Mesendoderm (in vitro differentiated cells): ENCODE data around the gene SASH1.

Experiments
- DNase-seq: peaks from one replicate; pipeline ENCODE4 v3.0.0; 2013
- H2AK5ac ChIP-seq: 2 replicates; pipeline ENCODE4 v1.6.1; 2013; ENCODE audit warnings: low read length, inconsistent platforms
- H2BK120ac ChIP-seq: 2 replicates; pipeline ENCODE4 v1.6.1; 2013; ENCODE audit warnings: low read depth, mild to moderate bottlenecking, low read length, moderate library complexity, mixed read lengths
- H2BK15ac ChIP-seq: replicated peaks from 2 replicates; pipeline ENCODE4 v1.6.1; 2013; ENCODE audit warnings: low read depth, mild to moderate bottlenecking, moderate library complexity
- H2BK5ac ChIP-seq: 2 replicates; pipeline ENCODE4 v1.6.1; 2013; ENCODE audit warnings: low read length, inconsistent platforms
- H3K18ac ChIP-seq: 2 replicates; pipeline ENCODE4 v1.6.1; 2013; ENCODE audit warnings: mild to moderate bottlenecking, low read length, mixed read lengths
- H3K23ac ChIP-seq: one replicate; pipeline ENCODE4 v1.6.1; 2013; ENCODE audit warnings: low read length
- H3K27ac ChIP-seq: 2 replicates; pipeline ENCODE4 v1.5.1; 2013; ENCODE audit warnings: low read depth, mild to moderate bottlenecking, inconsistent platforms, low read length, moderate library complexity
- H3K27me3 ChIP-seq: 2 replicates; pipeline ENCODE4 v1.6.1; 2013; ENCODE audit warnings: low read length, control low read depth, mild to moderate bottlenecking, inconsistent platforms; ENCODE audit not compliant: insufficient read depth, poor library complexity
- H3K36me3 ChIP-seq: 2 replicates; pipeline ENCODE4 v1.6.1; 2013; ENCODE audit warnings: low read length, inconsistent platforms; ENCODE audit not compliant: control insufficient read depth, insufficient read depth
- H3K4ac ChIP-seq: one replicate; pipeline ENCODE4 v1.6.1; 2013; ENCODE audit warnings: low read depth, mild to moderate bottlenecking, low read length, moderate library complexity
- H3K4me1 ChIP-seq: 2 replicates; pipeline ENCODE4 v1.6.1; 2013; ENCODE audit warnings: low read depth, low read length, inconsistent platforms; ENCODE audit not compliant: control insufficient read depth
- H3K4me2 ChIP-seq: 2 replicates; pipeline ENCODE4 v1.6.1; 2013; ENCODE audit warnings: low read length
- H3K4me3 ChIP-seq: 2 replicates; pipeline ENCODE4 v1.5.1; 2013; ENCODE audit warnings: mild to moderate bottlenecking, low read length
- H3K56ac ChIP-seq: one replicate; pipeline ENCODE4 v1.6.1; 2013; ENCODE audit warnings: low read length
- H3K79me1 ChIP-seq: 2 replicates; pipeline ENCODE4 v1.6.1; 2013; ENCODE audit warnings: low read length, inconsistent platforms
- H3K79me2 ChIP-seq: 2 replicates; pipeline ENCODE4 v1.6.1; 2013; ENCODE audit warnings: mild to moderate bottlenecking, low read length; ENCODE audit not compliant: control insufficient read depth, insufficient read depth
- H3K9ac ChIP-seq: 2 replicates; pipeline ENCODE4 v1.6.1; 2013; ENCODE audit warnings: low read length, inconsistent platforms
- H4K5ac ChIP-seq: one replicate; pipeline ENCODE4 v1.6.1; 2013; ENCODE audit warnings: low read length
- H4K8ac ChIP-seq: one replicate; pipeline ENCODE4 v1.6.1; 2013; ENCODE audit warnings: low read depth, mild to moderate bottlenecking, control low read depth, low read length, moderate library complexity
- WGBS: extraction: QIAGEN DNeasy Blood & Tissue Kit; methylation state at CpG from one replicate; pipeline ENCODE4 v1.1.7; 2013; ENCODE audit warnings: low lambda C conversion rate, missing lambda C conversion rate; ENCODE audit not compliant: insufficient coverage; ENCODE audit errors: extremely low coverage; 5-methylcytosine and 5-hydroxymethylcytosine counted together

The SASH1 gene

GRCh38 chr6:148565930-148566663 is 223.5 kb downstream of the SASH1 start:
- no peak overlapping the region for H3K23ac ChIP-seq
- H3K4ac ChIP-seq = no peak overlapping the region
- no peaks in the 10 kb centered on the region for H3K4me1 ChIP-seq
- no peak overlapping the region for H2BK120ac ChIP-seq
- H2BK5ac ChIP-seq = no peak overlapping the region
- no peak for DNase-seq
- H3K18ac ChIP-seq = no peak overlapping the region
- no peaks in the 10 kb centered on the region for H3K36me3 ChIP-seq
- H4K5ac ChIP-seq = no peak overlapping the region
- no peak overlapping the region for H3K9ac ChIP-seq
- no peak overlapping the region for H4K8ac ChIP-seq
- no peak overlapping the region for H3K4me3 ChIP-seq
- no peaks in the 10 kb centered on the region for H3K27me3 ChIP-seq
- H3K79me1 ChIP-seq = no peaks in the 10 kb centered on the region
- H2BK15ac ChIP-seq = no peak overlapping the region
- no peak overlapping the region for H3K4me2 ChIP-seq
- no peak overlapping the region for H2AK5ac ChIP-seq
- no peaks in the 10 kb centered on the region for H3K79me2 ChIP-seq
- no peak overlapping the region for H3K56ac ChIP-seq
- no peak overlapping the region for H3K27ac ChIP-seq
- no CpG with 5 or more reads among the region's 12 CpGs for WGBS

GRCh38 chr6:148566664-148567350 is 224.2 kb downstream of the SASH1 start:
- no CpG with 5 or more reads among the region's 3 CpGs for WGBS
- no peak overlapping the region for H3K4me2 ChIP-seq
- H3K18ac ChIP-seq = no peak overlapping the region
- H3K4me1 ChIP-seq = no peaks in the 10 kb centered on the region
- no peaks in the 10 kb centered on the region for H3K27me3 ChIP-seq
- H4K5ac ChIP-seq = no peak overlapping the region
- no peak overlapping the region for H3K27ac ChIP-seq
- no peaks in the 10 kb centered on the region for H3K79me1 ChIP-seq
- no peak overlapping the region for H3K4me3 ChIP-seq
- no peak overlapping the region for H3K9ac ChIP-seq
- no peak overlapping the region for H3K23ac ChIP-seq
- H2BK5ac ChIP-seq = no peak overlapping the region
- H2BK15ac ChIP-seq = no peak overlapping the region
- H3K36me3 ChIP-seq = no peaks in the 10 kb centered on the region
- no peaks in the 10 kb centered on the region for H3K79me2 ChIP-seq
- no peak overlapping the region for H2BK120ac ChIP-seq
- H2AK5ac ChIP-seq = no peak overlapping the region
- DNase-seq = no peak
- H3K56ac ChIP-seq = no peak overlapping the region
- no peak overlapping the region for H4K8ac ChIP-seq
- no peak overlapping the region for H3K4ac ChIP-seq

GRCh38 chr6:148570456-148570855 is 227.8 kb downstream of the SASH1 start:
- H2BK15ac ChIP-seq = no peak overlapping the region
- no CpG with 5 or more reads among the region's 7 CpGs for WGBS

GRCh38 chr6:148572676-148573335 is 230.2 kb downstream of the SASH1 start:
- no peaks in the 10 kb centered on the region for H3K36me3 ChIP-seq
- H2BK5ac ChIP-seq = no peak overlapping the region
- no peak overlapping the region for H2AK5ac ChIP-seq
- H3K79me1 ChIP-seq = no peaks in the 10 kb centered on the region
- H4K8ac ChIP-seq = no peak overlapping the region
- H3K27ac ChIP-seq = no peak overlapping the region
- no CpG with 5 or more reads among the region's 9 CpGs for WGBS
- H3K56ac ChIP-seq = no peak overlapping the region
- H3K4me3 ChIP-seq = no peak overlapping the region
- no peak overlapping the region for H3K23ac ChIP-seq
- H4K5ac ChIP-seq = no peak overlapping the region
- H2BK120ac ChIP-seq = no peak overlapping the region
- no peak for DNase-seq
- H3K4me2 ChIP-seq = no peak overlapping the region
- no peak overlapping the region for H3K4ac ChIP-seq
- no peaks in the 10 kb centered on the region for H3K79me2 ChIP-seq
- H3K9ac ChIP-seq = no peak overlapping the region
- no peak overlapping the region for H2BK15ac ChIP-seq
- H3K4me1 ChIP-seq = no peaks in the 10 kb centered on the region
- H3K18ac ChIP-seq = no peak overlapping the region
- no peaks in the 10 kb centered on the region for H3K27me3 ChIP-seq

More at GRCh38 chr6:148570456-148570855, 227.8 kb downstream of the SASH1 start:
- Histone ChIP-seq H3K4me2 (no peak overlapping the region), H4K8ac (no peak overlapping the region), H3K56ac (no peak overlapping the region), H3K79me1 (no peaks in the 10 kb centered on the region), H3K23ac (no peak overlapping the region), H3K9ac (no peak overlapping the region), H3K18ac (no peak overlapping the region), H3K36me3 (no peaks in the 10 kb centered on the region), H2BK120ac (no peak overlapping the region), H3K27ac (no peak overlapping the region), H3K79me2 (no peaks in the 10 kb centered on the region), H3K27me3 (no peaks in the 10 kb centered on the region), H3K4me3 (no peak overlapping the region), H3K4ac (no peak overlapping the region), H3K4me1 (no peaks in the 10 kb centered on the region), H2AK5ac (no peak overlapping the region), H4K5ac (no peak overlapping the region), H2BK5ac (no peak overlapping the region)
- DNase-seq = no peak

- no peak overlapping the region for H3K56ac ChIP-seq
- H3K4me3 ChIP-seq = no peak overlapping the region
- no peak overlapping the region for H2BK5ac ChIP-seq
- no peak overlapping the region for H4K5ac ChIP-seq
- DNase-seq = no peak
- H4K8ac ChIP-seq = no peak overlapping the region
- no peak overlapping the region for H2AK5ac ChIP-seq
- H3K23ac ChIP-seq = no peak overlapping the region
- no peaks in the 10 kb centered on the region for H3K27me3 ChIP-seq
- H3K79me2 ChIP-seq = no peaks in the 10 kb centered on the region
- H3K4me1 ChIP-seq = no peaks in the 10 kb centered on the region
- no CpG with 5 or more reads among the region's 5 CpGs for WGBS
- no peak overlapping the region for H3K9ac ChIP-seq
- H3K79me1 ChIP-seq = no peaks in the 10 kb centered on the region
- no peak overlapping the region for H3K4ac ChIP-seq
- no peak overlapping the region for H3K27ac ChIP-seq
- no peak overlapping the region for H3K18ac ChIP-seq
- H2BK120ac ChIP-seq = no peak overlapping the region
- H3K36me3 ChIP-seq = no peaks in the 10 kb centered on the region
- H3K4me2 ChIP-seq = no peak overlapping the region
- no peak overlapping the region for H2BK15ac ChIP-seq
Measured at GRCh38 chr6:148573922-148574321, 231.3 kb downstream of the SASH1 start.
